Measurements from ENCODE around the gene NOL4. TPM values are rescaled to one million over a fixed set of nuclear protein-coding genes. Genes with fewer than 3 reads are reported as not detected.

Gene NOL4
- total RNA-seq, 1 donor from 2014 or later, result 1.9 TPM

DNA sequence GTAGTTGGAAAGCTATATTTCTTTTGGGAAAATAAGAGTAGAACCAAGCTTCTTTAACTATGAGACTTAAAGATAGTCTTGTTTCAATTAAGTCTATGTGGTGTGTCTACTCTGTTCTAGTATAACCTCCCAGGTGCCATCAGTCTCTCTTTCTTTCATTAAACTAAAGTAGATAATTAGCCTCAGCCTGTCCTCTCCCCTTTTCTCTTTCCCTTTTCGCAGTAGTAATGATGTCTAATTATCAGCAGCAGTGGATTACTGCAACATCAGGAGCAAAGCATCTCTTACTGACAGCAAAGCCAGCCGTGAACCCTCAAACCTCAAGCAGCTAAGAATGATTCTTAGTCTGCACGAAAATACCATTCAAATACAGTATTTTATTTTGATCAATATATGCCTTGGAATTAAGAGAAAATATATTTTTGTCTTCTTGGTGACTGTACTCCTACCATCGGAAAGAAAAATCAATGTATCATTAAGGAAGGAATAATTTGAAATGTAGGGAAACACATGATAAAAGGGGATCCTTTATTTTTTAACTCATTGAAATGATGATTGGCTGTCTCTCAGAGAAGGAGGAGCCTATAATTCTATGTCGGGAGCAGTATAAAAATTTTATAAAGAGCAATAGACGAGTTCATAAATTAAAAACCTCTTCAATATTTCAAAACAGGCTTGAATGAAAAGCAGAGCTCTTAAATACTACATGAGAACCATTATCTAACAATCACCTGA, 4.5 kb downstream of the NOL4 start:
- Histone ChIP-seq H3K9ac (ENCODE audit: low read length) (no peak overlapping the region), H3K9me3 (ENCODE audit: insufficient read depth, low read depth, low read length) (no peaks in the 10 kb centered on the region), H3K79me2 (ENCODE audit: insufficient read depth, low read length) (no peaks in the 10 kb centered on the region), H3K4me2 (ENCODE audit: low read length) (no peak overlapping the region), H3K4me1 (ENCODE audit: insufficient read depth, low read length) (peaks cover 21% of the 10 kb centered on the region), H3K4me3 (ENCODE audit: insufficient read depth, low read depth, low read length) (no peak overlapping the region), H3K36me3 (ENCODE audit: insufficient read depth, low read length) (no peaks in the 10 kb centered on the region), H2AFZ (ENCODE audit: low read depth, low read length) (no peak overlapping the region), H3K27me3 (ENCODE audit: insufficient read depth, low read length) (peaks cover 15% of the 10 kb centered on the region), H4K20me1 (ENCODE audit: insufficient read depth, low read length) (no peaks in the 10 kb centered on the region), H3K27ac (ENCODE audit: low read depth, low read length) (no peak overlapping the region)
- Mint-ChIP-seq H3K9me3 (ENCODE audit: unreplicated experiment) (no peaks in the 10 kb centered on the region), H3K4me1 (ENCODE audit: low read depth, unreplicated experiment) (no peaks in the 10 kb centered on the region), H3K27me3 (ENCODE audit: low read depth, unreplicated experiment) (peaks cover 25% of the 10 kb centered on the region), H3K4me3 (ENCODE audit: unreplicated experiment) (no peak overlapping the region), H3K27ac (ENCODE audit: unreplicated experiment) (no peak overlapping the region), H3K36me3 (ENCODE audit: low read depth, unreplicated experiment) (no peaks in the 10 kb centered on the region)
- no peak for FAIRE-seq
- no peak for TF ChIP-seq EZH2 (IDR thresholded peaks at IDR 0.05; ENCODE audit: insufficient read depth, low read length)
- TF ChIP-seq CTCF (IDR thresholded peaks at IDR 0.05; ENCODE audit: insufficient read depth, low read depth, low read length), result no peak
- no peak for DNase-seq (ENCODE audit: low read depth)

DNA sequence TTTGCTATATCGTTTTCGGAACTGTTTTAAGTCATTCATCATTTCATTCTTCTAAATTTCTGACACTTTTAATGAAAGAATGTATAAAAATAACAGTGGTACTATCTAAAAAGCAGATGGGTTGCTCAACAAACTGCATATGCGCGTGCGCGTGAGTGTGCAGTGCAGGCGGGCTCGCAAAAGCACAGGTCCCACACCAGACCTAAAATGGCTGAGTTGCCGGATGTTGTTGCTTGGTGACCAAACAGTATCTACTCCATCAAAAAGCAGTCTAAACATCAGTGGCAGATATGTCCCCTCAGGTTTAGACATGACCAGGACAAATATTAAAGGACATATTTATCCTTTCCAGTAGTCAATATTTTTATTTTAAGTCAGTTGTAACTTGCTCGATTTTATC, 5.1 kb downstream of the NOL4 start:
- Mint-ChIP-seq H3K4me1 (ENCODE audit: low read depth, unreplicated experiment) (no peaks in the 10 kb centered on the region), H3K36me3 (ENCODE audit: low read depth, unreplicated experiment) (no peaks in the 10 kb centered on the region), H3K27ac (ENCODE audit: unreplicated experiment) (no peak overlapping the region), H3K9me3 (ENCODE audit: unreplicated experiment) (no peaks in the 10 kb centered on the region), H3K27me3 (ENCODE audit: low read depth, unreplicated experiment) (peaks cover 25% of the 10 kb centered on the region), H3K4me3 (ENCODE audit: unreplicated experiment) (no peak overlapping the region)
- H3K27ac ChIP-seq (ENCODE audit: low read depth, low read length), result no peak overlapping the region
- TF ChIP-seq EZH2 (IDR thresholded peaks at IDR 0.05; ENCODE audit: insufficient read depth, low read length) (no peak), CTCF (IDR thresholded peaks at IDR 0.05; ENCODE audit: insufficient read depth, low read depth, low read length) (no peak)
- peaks cover 21% of the 10 kb centered on the region for H3K4me1 ChIP-seq (ENCODE audit: insufficient read depth, low read length)
- H4K20me1 ChIP-seq (ENCODE audit: insufficient read depth, low read length), result no peaks in the 10 kb centered on the region
- no peak for FAIRE-seq
- DNase-seq (ENCODE audit: low read depth), result no peak
- no peak overlapping the region for H2AFZ ChIP-seq (ENCODE audit: low read depth, low read length)
- H3K9me3 ChIP-seq (ENCODE audit: insufficient read depth, low read depth, low read length), result no peaks in the 10 kb centered on the region
- no peaks in the 10 kb centered on the region for H3K36me3 ChIP-seq (ENCODE audit: insufficient read depth, low read length)
- no peak overlapping the region for H3K4me2 ChIP-seq (ENCODE audit: low read length)
- H3K79me2 ChIP-seq (ENCODE audit: insufficient read depth, low read length), result no peaks in the 10 kb centered on the region
- H3K9ac ChIP-seq (ENCODE audit: low read length), result no peak overlapping the region
- no peak overlapping the region for H3K4me3 ChIP-seq (ENCODE audit: insufficient read depth, low read depth, low read length)
- H3K27me3 ChIP-seq (ENCODE audit: insufficient read depth, low read length), result peaks cover 15% of the 10 kb centered on the region

DNA sequence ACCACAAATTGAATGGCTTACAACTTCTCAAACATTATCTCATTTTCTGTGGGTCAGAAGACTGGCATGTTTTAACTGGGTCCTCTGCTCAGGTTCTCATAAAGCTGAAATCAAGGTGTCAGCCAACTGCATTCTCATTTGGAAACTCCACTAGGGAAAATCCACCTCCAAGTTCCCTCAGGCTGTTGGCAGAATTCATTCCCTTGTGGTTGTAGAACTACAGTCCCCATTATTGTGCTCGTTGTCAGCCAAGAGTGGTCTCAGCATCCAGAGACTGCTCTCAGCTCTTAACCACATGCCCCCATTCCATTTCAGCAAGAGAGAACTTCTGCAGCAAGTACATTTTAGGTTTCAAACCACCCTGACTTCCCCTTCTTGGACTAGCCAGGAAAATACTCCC, 12.2 kb downstream of the NOL4 start:
- no peaks in the 10 kb centered on the region for H3K4me1 Mint-ChIP-seq (ENCODE audit: low read depth, unreplicated experiment)
- no peaks in the 10 kb centered on the region for H3K9me3 ChIP-seq (ENCODE audit: insufficient read depth, low read depth, low read length)

More for the DNA sequence above, 12.2 kb downstream of the NOL4 start:
- Mint-ChIP-seq H3K27me3 (ENCODE audit: low read depth, unreplicated experiment) (no peaks in the 10 kb centered on the region), H3K27ac (ENCODE audit: unreplicated experiment) (no peak overlapping the region), H3K9me3 (ENCODE audit: unreplicated experiment) (no peaks in the 10 kb centered on the region), H3K4me3 (ENCODE audit: unreplicated experiment) (no peak overlapping the region), H3K36me3 (ENCODE audit: low read depth, unreplicated experiment) (no peaks in the 10 kb centered on the region)
- Histone ChIP-seq H4K20me1 (ENCODE audit: insufficient read depth, low read length) (no peaks in the 10 kb centered on the region), H3K79me2 (ENCODE audit: insufficient read depth, low read length) (no peaks in the 10 kb centered on the region), H3K4me1 (ENCODE audit: insufficient read depth, low read length) (no peaks in the 10 kb centered on the region), H3K27me3 (ENCODE audit: insufficient read depth, low read length) (no peaks in the 10 kb centered on the region), H3K9ac (ENCODE audit: low read length) (no peak overlapping the region), H2AFZ (ENCODE audit: low read depth, low read length) (no peak overlapping the region), H3K4me3 (ENCODE audit: insufficient read depth, low read depth, low read length) (no peak overlapping the region), H3K36me3 (ENCODE audit: insufficient read depth, low read length) (no peaks in the 10 kb centered on the region), H3K4me2 (ENCODE audit: low read length) (no peak overlapping the region), H3K27ac (ENCODE audit: low read depth, low read length) (no peak overlapping the region)
- DNase-seq (ENCODE audit: low read depth) (no peak), FAIRE-seq (no peak)
- TF ChIP-seq CTCF (IDR thresholded peaks at IDR 0.05; ENCODE audit: insufficient read depth, low read depth, low read length), result no peak
- no peak for TF ChIP-seq EZH2 (IDR thresholded peaks at IDR 0.05; ENCODE audit: insufficient read depth, low read length)
